COLO668 (cell line): ENCODE measurements around the gene HGD.

Source experiments
- DNase-seq: peaks from one replicate; lab custom pipeline; 2025; ENCODE audit not compliant: unreplicated experiment; lab: John Stamatoyannopoulos, UW

The HGD gene

GRCh38 chr3:120682095-120682681, at the start of gene HGD:
TSS of gene HGD (minus strand) at chr3:120682239. CDS start at chr3:120682111, 128 bp downstream.
- DNase-seq: peak; percentile 13

GRCh38 chr3:120730576-120731542, 48.8 kb upstream of the HGD start:
- DNase-seq: no peak

GRCh38 chr3:120726791-120727190, 44.8 kb upstream of the HGD start:
- DNase-seq: no peak

GRCh38 chr3:120719167-120719834, 37.3 kb upstream of the HGD start:
- DNase-seq: peak; percentile 29

GRCh38 chr3:120713262-120713661, 31.2 kb upstream of the HGD start:
- no peak for DNase-seq

GRCh38 chr3:120710369-120710768, 28.3 kb upstream of the HGD start:
- no peak for DNase-seq

- no peak for DNase-seq
Measured at GRCh38 chr3:120708408-120708807, 26.4 kb upstream of the HGD start.

- DNase-seq: no peak
Measured at GRCh38 chr3:120706950-120707349, 24.9 kb upstream of the HGD start.

GRCh38 chr3:120705884-120706582, 24.0 kb upstream of the HGD start:
- no peak for DNase-seq

GRCh38 chr3:120699333-120699732, 17.3 kb upstream of the HGD start:
- no peak for DNase-seq

- no peak for DNase-seq
Measured at GRCh38 chr3:120693439-120694171, 11.6 kb upstream of the HGD start.

GRCh38 chr3:120689395-120689794, 7.4 kb upstream of the HGD start:
- DNase-seq: no peak

- no peak for DNase-seq
Measured at GRCh38 chr3:120688121-120688520, 6.1 kb upstream of the HGD start.

- DNase-seq: no peak
Measured at GRCh38 chr3:120685411-120685810, 3.4 kb upstream of the HGD start.

GRCh38 chr3:120684896-120685295, 2.9 kb upstream of the HGD start:
- no peak for DNase-seq

GRCh38 chr3:120683671-120684301, 1.7 kb upstream of the HGD start:
- no peak for DNase-seq

GRCh38 chr3:120683213-120683612, 1.2 kb upstream of the HGD start:
- no peak for DNase-seq

GRCh38 chr3:120681506-120682038, 467 bp downstream of the HGD start:
- no peak for DNase-seq

GRCh38 chr3:120681018-120681417, 1.0 kb downstream of the HGD start:
- no peak for DNase-seq
